Keratinocyte (primary cell): ENCODE results near the gene KRT84.

Experiments used
- EZH2 ChIP-seq: IDR thresholded peaks from one replicate; pipeline ENCODE4 v1.6.1; 2012; ENCODE audit warnings: inconsistent platforms, mild to moderate bottlenecking, low read length, moderate library complexity
- TF ChIP-seq, protein P1 (sequence below), 3 experiments: IDR thresholded peaks in 1 of 3; conservative IDR thresholded peaks in 1 of 3; optimal IDR thresholded peaks in 1 of 3; 2 replicates in 2 of 3; 3 replicates in 1 of 3; pipeline versions ENCODE3 to v1.5.1; 2011; ENCODE audit warnings: low read length in 3 of 3, mild to moderate bottlenecking in 3 of 3, moderate library complexity in 2 of 3, control low read depth in 1 of 3, inconsistent platforms in 1 of 3; ENCODE audit not compliant: insufficient read depth in 2 of 3; ENCODE audit errors: extremely low read depth in 1 of 3

DNA sequence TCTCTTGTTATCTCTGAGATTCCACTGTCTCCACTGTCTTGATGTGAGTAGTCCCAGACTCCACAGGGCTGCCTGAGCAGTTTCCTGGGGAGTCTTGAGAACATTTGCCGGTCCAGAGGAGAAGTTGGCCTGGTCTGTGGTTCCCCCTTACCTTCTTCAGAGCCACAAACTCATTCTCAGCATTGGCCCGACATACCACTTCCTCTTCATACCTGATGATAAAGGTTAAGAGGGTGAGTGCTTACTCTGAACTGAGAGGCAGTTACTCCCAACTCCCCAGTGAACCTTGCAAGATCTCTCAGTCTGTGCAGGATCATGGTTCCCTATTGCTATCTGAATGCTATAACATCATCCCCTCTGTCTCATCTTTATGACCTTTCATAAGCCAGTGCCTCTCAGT lies 2.6 kb downstream of the KRT84 start:
- TF ChIP-seq, protein P1, sequence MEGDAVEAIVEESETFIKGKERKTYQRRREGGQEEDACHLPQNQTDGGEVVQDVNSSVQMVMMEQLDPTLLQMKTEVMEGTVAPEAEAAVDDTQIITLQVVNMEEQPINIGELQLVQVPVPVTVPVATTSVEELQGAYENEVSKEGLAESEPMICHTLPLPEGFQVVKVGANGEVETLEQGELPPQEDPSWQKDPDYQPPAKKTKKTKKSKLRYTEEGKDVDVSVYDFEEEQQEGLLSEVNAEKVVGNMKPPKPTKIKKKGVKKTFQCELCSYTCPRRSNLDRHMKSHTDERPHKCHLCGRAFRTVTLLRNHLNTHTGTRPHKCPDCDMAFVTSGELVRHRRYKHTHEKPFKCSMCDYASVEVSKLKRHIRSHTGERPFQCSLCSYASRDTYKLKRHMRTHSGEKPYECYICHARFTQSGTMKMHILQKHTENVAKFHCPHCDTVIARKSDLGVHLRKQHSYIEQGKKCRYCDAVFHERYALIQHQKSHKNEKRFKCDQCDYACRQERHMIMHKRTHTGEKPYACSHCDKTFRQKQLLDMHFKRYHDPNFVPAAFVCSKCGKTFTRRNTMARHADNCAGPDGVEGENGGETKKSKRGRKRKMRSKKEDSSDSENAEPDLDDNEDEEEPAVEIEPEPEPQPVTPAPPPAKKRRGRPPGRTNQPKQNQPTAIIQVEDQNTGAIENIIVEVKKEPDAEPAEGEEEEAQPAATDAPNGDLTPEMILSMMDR (optimal IDR thresholded peaks at IDR 0.05 in 1 of 3, IDR thresholded peaks at IDR 0.05 in 1 of 3, conservative IDR thresholded peaks at IDR 0.05 in 1 of 3; ENCODE audit: extremely low read depth in 1 of 3, insufficient read depth in 2 of 3, low read length in 3 of 3): no peak
- no peak for TF ChIP-seq EZH2
